GM18517 (cell line): ENCODE data around the gene KHDRBS2.

Source experiments
- ATAC-seq: cut with Tn5 transposase; IDR thresholded peaks from one replicate; pipeline ENCODE4 v1.9.1; 2021; ENCODE audit warnings: mild to moderate bottlenecking, moderate library complexity; ENCODE audit not compliant: unreplicated experiment

KHDRBS2 gene

GRCh38 chr6:62285612-62286469, at the start of gene KHDRBS2:
TSS of gene KHDRBS2 (minus strand) at chr6:62286225.
- ATAC-seq: peak; percentile 100

- ATAC-seq: no peak
These were observed 42.6 kb upstream of the KHDRBS2 start for GRCh38 chr6:62328607-62329006.

DNA sequence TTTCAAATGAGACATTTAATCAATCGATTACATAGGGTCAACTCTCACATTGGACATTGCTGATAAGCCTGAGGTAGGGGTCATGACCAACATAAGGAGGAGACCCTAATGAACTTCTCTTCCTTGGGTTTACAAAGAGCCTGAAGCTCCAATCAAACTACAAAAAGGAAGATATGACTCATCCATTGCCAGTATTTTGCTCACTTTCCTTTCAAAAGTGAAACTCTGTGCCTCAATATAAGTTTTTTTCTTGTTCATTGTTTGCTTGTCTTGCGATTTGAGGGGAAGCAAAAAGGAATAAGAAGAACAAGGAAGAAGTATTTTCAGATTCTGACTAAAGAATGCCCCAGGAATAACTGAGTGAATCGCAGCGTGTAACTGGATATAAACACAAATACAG, 38.8 kb upstream of the KHDRBS2 start:
- no peak for ATAC-seq

GRCh38 chr6:62323818-62324431, 37.9 kb upstream of the KHDRBS2 start:
- ATAC-seq: no peak

- ATAC-seq: peak; percentile 98
These were observed 12.8 kb upstream of the KHDRBS2 start for GRCh38 chr6:62298745-62299392.

GRCh38 chr6:62296541-62296940, 10.5 kb upstream of the KHDRBS2 start:
- ATAC-seq: no peak

DNA sequence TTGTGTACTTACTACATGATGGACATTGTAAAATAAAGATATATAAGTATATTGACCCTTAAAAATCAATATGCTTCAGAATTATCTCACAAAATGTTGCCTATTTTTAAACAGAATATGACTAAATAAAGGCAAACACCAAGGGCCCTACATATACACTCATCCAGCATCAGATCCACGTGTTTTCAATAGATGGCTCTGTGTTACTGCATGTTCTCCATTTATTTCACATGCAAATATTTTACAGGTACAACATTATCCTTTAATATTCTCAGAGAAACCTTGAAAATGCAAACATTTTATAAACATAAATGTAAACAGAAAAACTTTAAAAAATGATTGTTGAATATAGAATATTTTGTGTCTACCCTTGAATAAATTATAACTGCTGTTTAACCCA, 2.9 kb upstream of the KHDRBS2 start:
- no peak for ATAC-seq

GRCh38 chr6:62288562-62288961, 2.5 kb upstream of the KHDRBS2 start:
- no peak for ATAC-seq

DNA sequence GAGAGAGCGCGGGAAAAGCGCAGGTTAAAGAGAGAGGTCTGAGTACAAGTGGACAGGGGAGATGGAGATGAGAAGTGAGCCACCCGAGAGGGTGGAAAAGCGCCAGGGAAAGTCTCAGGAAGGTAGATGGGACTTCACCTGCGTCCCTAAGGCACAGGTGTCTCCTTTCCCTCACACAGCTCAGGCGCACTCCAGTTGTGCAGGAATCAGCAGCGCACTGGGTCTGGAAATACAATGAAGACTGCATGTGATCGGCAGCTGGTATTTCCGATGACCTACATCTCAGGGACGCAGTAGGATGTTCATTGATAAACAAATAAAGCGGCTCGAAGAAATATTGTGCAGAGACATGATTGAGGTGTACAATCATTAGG, 432 bp upstream of the KHDRBS2 start:
- no peak for ATAC-seq

- no peak for ATAC-seq
These were observed 1.3 kb downstream of the KHDRBS2 start for GRCh38 chr6:62284725-62285124.

DNA sequence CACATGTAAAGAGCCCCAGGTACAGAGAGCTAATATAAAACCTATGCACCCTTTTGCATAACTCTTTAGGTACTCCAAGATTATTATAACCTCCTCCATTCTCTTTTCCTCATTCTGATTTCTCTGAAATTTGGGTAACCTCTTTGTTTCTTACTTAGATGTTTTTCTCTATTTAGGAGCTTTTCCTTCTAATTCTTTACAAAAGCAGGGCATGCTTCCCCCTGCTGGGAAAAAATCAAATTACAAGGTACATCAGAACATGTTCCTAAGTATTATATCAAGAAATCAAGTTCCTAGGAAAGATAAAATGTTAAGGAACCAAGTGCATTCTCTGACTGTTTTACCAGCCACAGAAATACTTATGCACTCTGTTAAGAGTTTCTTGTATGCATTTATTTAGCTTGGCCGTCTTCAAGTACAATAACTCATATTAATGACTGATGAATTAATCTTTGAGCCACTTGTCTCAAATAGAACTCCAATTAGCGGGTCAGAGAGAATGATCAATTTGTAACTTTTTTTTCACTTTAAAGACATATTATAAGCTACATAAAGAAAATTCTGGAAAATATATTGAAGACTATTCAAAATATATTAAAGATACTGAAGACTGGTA, 2.1 kb downstream of the KHDRBS2 start:
- no peak for ATAC-seq

DNA sequence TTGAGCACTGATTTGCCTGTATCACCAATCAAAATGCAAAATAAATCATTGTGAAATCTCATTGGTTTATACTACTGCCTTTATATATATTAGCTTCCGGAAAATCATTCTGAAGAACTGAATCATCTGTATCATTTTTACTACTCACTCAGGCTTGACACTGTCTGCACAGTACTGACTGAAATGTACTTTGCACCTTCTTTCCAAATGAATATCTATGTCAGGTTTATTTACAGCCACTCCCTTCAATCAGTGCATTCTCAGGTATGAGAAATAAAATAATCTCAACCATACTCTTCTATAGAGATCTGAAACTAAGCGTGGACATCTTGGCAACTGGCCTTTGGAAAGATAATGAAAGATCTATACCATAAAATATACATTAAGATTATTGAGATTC, 2.7 kb downstream of the KHDRBS2 start:
- ATAC-seq: no peak

- ATAC-seq: no peak
These were observed 5.9 kb downstream of the KHDRBS2 start for GRCh38 chr6:62280099-62280498.

GRCh38 chr6:62272114-62272513, 13.9 kb downstream of the KHDRBS2 start:
- no peak for ATAC-seq

DNA sequence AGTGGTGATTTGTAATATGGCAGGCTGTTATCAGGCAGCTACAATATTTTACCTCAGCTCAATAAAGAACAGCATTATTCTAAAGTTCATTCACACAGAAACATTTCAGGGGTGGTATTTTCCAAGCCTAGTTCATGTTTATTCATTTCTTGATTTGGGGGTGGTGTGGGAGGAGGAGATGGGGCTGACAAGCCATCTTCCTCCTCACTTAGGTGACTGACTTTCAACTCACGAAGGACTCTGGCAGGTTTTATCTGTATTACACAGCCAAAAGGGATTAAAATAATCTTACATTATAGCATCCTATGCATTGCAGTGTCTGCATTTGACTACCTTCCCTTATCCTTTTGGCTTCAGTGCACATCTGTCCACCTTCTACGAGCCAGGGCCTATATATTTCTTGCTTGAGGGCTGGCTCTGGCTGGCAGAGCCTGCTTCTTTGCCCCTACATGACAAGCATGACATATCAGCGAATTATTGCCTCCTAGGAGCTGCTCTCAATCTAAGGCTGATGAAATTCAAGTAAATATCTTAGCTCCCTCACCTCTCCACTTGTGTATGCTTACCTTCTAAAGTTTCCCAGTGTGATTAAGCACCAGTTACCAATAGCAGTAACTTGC, 20.0 kb downstream of the KHDRBS2 start:
- ATAC-seq: no peak

- no peak for ATAC-seq
These were observed 23.7 kb downstream of the KHDRBS2 start for GRCh38 chr6:62262283-62262682.

DNA sequence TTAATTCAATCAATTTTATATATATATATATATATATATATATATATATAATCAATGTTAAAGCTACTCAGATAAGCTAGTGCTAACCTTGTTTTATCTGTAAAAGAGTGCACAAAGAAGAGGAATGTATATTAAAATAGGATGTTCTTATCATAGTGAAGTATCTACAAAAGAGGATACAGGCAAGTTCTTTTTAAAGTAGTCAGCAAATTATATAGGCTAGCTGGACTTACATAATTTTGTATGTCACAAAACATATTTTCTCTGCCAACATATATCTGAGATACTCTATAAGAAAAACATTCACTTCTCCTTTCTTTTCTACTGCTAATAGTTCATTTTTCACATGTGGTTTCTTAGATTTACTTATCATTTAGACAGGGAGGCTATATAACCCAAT, 39.9 kb downstream of the KHDRBS2 start:
- ATAC-seq: no peak

- no peak for ATAC-seq
These were observed 49.2 kb downstream of the KHDRBS2 start for GRCh38 chr6:62236784-62237183.

DNA sequence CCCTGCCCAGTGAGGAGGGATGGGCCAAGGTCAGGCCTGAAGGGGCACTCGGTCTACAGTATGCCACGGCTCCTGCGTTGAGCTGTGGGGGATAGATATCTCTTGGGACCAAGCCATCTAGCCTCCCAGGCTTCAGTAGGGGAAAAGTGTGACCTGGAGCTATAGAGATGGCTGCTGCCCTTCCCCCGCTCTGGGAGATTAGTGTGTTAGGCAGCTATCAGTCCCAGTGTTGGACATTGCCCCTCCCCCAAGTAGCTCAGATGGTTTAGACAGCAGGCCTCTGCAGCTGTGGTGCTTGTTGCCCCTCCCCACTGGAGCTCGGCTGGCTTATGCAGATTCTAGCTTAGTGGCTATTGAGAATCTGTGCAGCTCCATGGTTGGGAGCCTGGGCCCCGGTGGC, 56.8 kb downstream of the KHDRBS2 start:
- no peak for ATAC-seq

DNA sequence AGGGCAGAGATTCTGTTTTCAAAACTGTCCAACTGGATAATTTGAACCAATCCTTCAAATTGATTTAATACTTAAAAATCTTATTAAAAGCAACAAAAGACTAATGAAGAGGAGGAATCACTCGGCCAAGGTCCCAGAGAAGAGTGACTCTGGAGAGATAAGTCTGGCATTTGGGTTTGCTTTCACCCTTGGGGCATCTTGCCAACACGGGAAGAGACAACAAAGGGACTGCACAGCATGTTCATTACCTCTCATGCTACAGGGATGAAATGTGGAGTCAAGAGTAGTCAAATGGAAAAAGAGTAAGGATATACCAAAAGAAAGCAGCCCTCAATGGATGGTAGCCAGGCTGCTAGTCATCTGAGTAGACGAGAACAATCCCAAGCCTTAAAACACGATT, 68.2 kb downstream of the KHDRBS2 start:
- ATAC-seq: no peak

DNA sequence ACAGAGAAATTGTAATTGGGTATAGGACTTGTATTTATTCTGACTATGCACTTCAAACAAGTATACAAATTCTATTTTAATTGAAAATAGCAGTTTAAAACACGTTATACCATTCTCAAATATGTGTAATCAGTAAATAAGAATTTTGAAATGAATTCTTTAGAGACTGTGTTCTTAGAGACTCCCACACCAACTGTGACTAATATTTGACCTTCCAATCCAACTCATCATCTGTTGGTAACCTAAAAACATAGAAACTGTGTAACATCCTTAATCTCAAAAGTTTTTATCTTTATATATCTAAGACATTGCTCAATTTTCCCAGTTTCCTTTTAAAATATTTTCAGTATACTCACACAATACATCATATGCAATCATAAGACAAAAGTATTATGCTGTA, 83.9 kb downstream of the KHDRBS2 start:
- no peak for ATAC-seq
